HG03565 (cell line): ENCODE data around the gene DUSP16.
"Not testable (repeated sequence)": the region's sequence is repeated elsewhere in the genome, so short reads cannot be mapped to it uniquely, and the experiment has no call there.

ENCODE experiments used
- ATAC-seq: cut with Tn5 transposase; IDR thresholded peaks from one replicate; pipeline ENCODE4 v1.9.1; 2021; ENCODE audit warnings: mild to moderate bottlenecking, moderate library complexity; ENCODE audit not compliant: unreplicated experiment

The DUSP16 gene

DNA sequence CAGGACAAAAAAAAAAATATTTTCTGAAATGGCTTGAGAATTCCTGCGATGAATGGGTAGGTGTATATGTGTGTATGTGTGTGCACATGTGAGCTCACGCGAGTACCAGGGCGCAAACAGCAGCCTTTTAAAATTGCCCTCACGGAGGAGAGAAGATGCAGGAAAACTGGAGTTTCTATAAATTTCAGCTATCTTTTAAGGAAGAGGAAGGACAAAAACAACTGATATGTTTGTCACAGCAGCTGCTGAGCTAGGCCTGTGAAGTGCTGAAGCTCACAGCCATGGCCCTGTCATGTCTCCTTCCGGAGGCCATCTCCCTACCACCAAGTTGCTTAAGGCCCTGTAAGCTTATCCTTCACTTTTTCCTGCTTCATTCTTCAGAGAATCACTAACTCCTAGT, 40.8 kb downstream of the DUSP16 start:
- ATAC-seq = no peak

- ATAC-seq = no peak
Observed at GRCh38 chr12:12521044-12521485, 41.6 kb downstream of the DUSP16 start.

- ATAC-seq = no peak
Observed at GRCh38 chr12:12520273-12520672, 42.4 kb downstream of the DUSP16 start.

DNA sequence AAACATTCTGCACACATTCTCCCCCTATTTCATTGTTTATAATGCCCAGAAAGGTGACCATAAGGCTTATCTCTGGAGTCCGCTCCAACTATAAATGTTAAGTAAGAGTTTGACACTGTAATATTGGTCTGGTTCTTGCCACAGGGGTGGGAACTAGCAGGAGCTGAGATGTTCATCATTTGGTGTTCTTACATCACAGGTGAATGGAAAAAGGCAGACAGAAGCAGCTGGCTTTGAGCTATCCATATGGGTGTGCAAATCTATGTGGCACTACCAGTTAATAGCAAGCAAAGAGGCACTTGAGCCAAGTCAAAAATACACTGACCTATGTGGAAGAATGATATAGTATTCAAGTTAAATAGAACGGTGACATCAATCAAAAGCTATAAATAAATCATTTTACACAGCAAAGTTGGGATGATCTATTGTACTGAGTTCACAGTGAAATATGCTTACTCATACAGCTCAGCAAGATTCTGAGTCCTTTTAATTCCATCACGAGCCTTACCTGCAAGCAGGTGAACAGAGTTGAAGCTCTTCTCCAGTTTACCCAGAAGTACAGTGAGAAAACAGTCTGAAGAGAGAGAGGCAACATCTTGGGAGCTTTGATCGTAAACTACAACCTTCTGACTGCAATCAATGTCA, 43.2 kb downstream of the DUSP16 start:
- ATAC-seq = no peak

DNA sequence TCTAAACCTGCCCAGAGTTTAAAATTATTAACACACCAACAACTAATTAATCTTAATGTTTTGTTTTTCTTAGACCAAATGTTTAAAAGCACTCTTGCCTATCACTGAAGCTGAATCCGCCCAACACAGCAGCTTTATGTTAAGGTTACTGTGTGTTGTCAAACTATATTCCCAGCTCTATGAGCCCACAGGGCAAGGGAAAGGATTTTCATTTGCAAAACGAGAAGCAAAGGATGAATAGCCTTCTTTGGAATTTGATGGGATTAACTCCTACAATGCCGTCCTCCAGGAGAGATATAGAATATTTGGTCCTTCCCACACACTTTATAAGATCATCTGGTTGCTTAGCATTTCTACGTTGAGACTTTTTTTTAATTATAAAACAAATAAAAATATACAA, 43.7 kb downstream of the DUSP16 start:
- ATAC-seq = no peak

- ATAC-seq = no peak
Observed at GRCh38 chr12:12518464-12518845, 44.2 kb downstream of the DUSP16 start.

- no peak for ATAC-seq
Observed at GRCh38 chr12:12513416-12514006, 49.2 kb downstream of the DUSP16 start.

DNA sequence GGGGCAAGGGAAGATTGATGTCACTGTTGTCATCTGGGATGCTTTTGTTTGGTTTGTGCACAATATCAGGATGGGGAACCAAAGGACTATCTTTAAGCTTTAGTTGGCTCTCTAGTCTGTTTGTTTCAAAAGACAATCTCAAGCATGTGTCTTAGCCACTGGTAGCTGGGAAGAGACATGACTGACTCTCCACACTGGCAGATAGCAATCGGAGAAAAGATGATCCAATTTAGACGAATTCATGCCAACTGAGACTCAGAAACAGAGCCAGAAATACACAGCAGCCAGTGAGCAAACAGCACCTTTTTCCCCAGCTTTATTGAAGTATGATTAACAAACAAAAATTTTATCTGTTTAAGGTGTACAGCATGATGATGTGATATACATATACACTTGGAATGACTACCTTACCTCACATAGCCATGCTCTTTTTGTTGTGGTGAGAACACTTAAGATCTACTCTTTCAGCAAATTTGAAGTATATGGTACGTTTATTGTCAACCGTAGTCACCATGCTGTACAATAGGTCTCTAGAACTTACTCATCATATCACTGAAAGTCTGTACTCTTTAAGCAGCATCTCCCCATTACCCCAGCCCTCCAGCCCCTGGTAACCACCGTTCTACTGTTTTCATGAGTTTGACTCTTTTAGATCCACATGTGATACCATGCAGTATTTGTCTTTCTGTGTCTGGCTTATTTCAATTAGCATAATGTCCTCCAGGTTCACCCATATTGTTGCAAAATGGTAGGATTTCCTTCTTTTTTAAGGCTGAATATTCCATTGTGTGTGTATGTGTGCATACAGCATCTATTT, 50.6 kb downstream of the DUSP16 start:
- ATAC-seq = no peak

DNA sequence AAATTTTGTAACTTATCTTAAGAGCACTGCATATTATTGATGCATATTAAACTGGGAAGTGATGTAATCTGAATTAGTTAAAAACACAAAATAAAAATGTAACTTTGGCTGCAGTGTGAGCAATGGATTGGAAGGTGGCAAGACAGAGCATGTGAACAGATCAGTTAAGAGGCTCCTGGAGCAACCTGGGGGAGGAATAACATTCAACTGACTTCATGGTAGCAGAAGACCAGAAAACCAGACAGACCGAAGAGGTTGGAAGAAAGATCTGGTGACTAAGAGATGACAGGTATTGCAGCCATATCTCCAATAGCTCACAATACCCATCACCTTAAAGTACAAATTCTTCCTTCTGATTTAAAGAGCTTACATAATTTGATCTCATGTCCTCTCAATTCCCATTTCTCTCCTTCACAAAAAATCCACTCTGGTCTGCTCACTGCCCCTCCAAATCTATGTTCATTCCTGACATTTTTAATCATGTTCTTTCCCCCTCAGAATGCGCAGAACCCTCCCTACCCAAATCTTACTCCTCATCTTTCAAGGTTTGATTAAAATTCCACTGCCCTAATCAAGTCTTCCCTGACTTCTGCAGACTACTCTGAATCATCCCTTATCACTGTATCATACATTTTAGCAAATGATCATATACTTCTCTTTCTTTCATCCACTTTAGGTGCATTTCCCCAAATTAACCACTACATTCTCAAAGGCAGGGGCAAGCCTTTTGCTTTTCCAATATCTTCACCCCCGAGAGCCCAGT, 51.5 kb downstream of the DUSP16 start:
- ATAC-seq = no peak

DNA sequence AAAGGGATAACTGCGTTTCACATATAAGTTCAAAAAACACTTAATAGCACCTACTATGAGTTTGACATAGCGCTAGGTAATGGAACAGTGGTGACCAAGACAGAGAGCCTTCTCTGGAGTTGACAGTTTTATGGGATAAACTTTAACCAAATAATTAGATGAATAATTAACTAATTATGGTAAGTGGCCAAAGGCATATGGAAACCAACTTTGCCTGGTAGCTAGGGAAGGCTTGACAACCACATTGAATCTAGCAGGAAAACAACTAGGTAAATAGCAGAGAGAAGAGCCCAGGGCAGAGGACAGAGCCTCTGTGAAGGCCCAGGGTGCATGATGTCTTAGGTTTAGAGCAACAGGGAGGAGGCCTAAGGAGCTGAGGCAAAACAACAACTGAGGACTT, 52.1 kb downstream of the DUSP16 start:
- no peak for ATAC-seq

- ATAC-seq = no peak
Observed at GRCh38 chr12:12510141-12510540, 52.5 kb downstream of the DUSP16 start.

GRCh38 chr12:12508612-12509011, 54.1 kb downstream of the DUSP16 start:
- no peak for ATAC-seq

- ATAC-seq = no peak
Observed at GRCh38 chr12:12507121-12507520, 55.5 kb downstream of the DUSP16 start.

GRCh38 chr12:12506496-12506890, 56.2 kb downstream of the DUSP16 start:
- ATAC-seq = no peak

DNA sequence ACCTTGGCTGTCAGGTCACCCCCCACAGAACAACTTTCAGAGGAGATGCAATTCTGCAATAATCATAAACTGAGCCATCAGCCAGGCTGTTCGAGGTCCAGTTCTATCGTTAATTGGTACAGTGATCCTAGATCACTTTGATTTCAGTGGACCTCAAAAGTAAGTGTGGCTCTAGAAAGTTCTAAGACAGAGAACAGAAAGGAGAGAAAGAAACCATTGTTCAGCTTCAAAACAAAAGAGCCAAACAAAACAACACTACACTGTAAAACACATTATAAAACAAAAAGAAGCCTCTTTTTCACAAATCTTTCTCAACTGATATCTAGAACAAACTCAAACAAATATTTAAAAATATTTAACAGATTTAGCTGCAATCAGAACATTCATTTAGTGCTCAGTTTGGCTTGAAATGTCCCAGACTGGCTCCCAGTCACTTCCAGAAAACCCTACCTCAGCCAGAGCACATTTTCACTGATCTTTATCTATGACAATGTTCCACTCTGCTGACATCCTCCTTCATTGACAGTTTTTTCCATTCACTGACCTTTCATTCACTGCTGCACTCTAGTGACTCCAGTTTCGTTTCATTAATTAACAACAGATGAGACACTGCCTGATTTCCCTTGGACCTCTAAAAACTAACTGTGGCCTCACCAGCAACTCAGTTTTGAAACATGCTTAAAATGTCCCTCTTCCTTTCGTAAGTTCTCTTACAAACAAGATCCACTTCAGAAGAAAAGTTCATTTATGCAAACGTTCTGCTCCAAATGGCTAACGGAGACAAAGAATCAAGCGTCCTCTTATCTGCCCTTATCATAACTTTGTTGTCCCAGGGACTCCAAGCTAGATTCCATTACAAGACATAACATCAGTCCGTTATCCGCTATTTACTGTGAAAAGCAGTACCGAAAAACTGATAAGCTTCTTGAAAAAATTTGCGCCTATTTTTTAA, 56.8 kb downstream of the DUSP16 start:
- peak; percentile 68 for ATAC-seq

- no peak for ATAC-seq
Observed at GRCh38 chr12:12503384-12504078, 59.1 kb downstream of the DUSP16 start.

DNA sequence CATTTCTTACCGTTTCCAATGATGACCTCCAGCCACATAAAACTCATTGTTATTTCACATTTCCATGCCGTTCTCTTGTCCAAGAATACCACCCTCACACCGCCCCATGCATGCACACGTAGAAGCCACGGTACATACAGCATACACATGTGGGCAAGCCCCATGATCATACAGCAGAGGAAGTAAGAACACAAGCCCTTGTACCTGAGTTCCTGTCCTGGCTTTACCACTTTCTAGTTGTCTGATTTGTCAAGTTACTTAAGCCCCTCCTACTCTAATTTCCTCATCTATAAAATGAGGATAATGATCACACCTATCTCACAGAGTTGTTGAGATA, 59.9 kb downstream of the DUSP16 start:
- no peak for ATAC-seq

GRCh38 chr12:12502130-12502814, 60.4 kb downstream of the DUSP16 start:
- ATAC-seq = not testable (repeated sequence)

DNA sequence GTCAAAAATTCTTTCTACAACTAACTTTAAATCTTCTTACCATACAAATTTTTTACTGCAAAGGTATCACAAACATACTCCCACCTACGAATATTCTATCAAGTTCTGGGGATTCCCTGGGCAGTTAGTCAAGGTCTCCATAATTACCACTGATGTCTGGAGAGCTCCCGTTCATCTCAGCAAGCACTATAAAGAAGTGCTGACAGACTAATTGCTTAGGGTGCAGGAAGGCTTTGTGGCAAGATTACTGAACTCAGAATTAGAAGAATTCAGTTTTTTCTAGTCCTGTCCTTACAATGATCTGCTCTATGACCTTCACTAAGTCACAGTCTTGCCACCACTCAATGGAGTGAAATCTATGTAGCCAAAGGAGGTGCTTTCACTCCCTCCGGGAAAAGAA, 61.5 kb downstream of the DUSP16 start:
- no peak for ATAC-seq
